ENCODE measurements around the gene CDH4. TPM values are rescaled to one million over a fixed set of nuclear protein-coding genes. Genes with fewer than 3 reads are reported as not detected.

The CDH4 gene
- total and polyA plus RNA-seq, 2 of the 13 experiments (the other 11 are each of a cell fraction or from before 2014, with no cell fraction given), result not detected

DNA sequence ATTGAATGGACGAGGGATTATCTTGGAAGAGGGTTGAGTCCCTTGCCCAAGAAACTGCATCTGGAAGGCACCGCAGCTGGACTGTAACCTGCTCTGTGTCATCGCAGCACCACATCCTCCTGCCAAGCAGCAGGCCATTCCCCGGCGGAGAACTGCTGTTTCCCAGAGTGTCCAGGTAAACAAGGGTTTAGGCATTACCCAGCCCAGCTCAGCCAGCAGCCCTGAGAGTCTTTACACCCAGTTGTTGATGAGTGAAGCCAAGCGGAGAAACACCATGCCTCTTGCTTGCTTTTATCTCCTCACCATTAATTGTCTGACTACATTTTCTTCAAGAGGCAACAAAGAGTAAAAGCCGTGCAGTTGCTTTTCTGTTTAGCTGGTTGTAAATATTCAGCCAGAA, 104.1 kb downstream of the CDH4 start:
- no peak overlapping the region for H3K9ac ChIP-seq (ENCODE audit: insufficient read depth, low read depth, low read length)
- DNase-seq (ENCODE audit: low spot score), result no peak
- peaks cover 17 to 80% of the 10 kb centered on the region in 2 experiments; a peak in 4 of 5 replicates for H3K27me3 ChIP-seq (ENCODE audit: control insufficient read depth in 1 of 2, insufficient read depth in 2 of 2, low read length in 2 of 2)
- H3K9me3 ChIP-seq (ENCODE audit: low read length), result no peaks in the 10 kb centered on the region
- no peaks in the 10 kb centered on the region for H4K20me1 ChIP-seq (ENCODE audit: insufficient read depth, low read length)
- H3K27ac ChIP-seq (ENCODE audit: extremely low read length, insufficient read depth, low read length), result no peak overlapping the region
- no peak overlapping the region for H3K4me2 ChIP-seq (ENCODE audit: low read depth, low read length)
- WGBS (ENCODE audit: low lambda C conversion rate), result 18% methylated on average over 4 of the region's 7 CpGs
- ChIA-PET CTCF (ENCODE audit: low intra/inter-chr PET ratio, low total read pairs) (no interaction called here), POLR2A (no interaction called here)
- no peak for ATAC-seq
- no peak for FAIRE-seq
- intact Hi-C loops (cut with micrococcal nuclease; ENCODE audit: unreplicated experiment) (no loop called here), in situ Hi-C loops (cut with HindIII; ENCODE audit: extremely low pct_ligation_motif_present, low pct_unique_long_range_greater_than_20kb) (no loop called here)
- BruUV-seq (replicated peaks), result no TSS peak
- H3K4me3 ChIP-seq (replicated peaks in 1 of 3; ENCODE audit: insufficient read depth in 1 of 3, low read depth in 2 of 3, low read length in 3 of 3), result no peak overlapping the region
- H2AFZ ChIP-seq (ENCODE audit: low read length), result no peak overlapping the region
- H3K4me1 ChIP-seq (ENCODE audit: insufficient read depth, low read length), result no peaks in the 10 kb centered on the region
- no peaks in the 10 kb centered on the region for H3K36me3 ChIP-seq (replicated peaks in 1 of 2; ENCODE audit: control insufficient read depth in 1 of 2, insufficient read depth in 2 of 2, low read length in 2 of 2)
- no peaks in the 10 kb centered on the region for H3K79me2 ChIP-seq (ENCODE audit: insufficient read depth, low read length)
- no peak for TF ChIP-seq ZNF333 (CRISPR knock-in tag; IDR thresholded peaks at IDR 0.05; ENCODE audit: borderline replicate concordance)
- TF ChIP-seq, protein P1, sequence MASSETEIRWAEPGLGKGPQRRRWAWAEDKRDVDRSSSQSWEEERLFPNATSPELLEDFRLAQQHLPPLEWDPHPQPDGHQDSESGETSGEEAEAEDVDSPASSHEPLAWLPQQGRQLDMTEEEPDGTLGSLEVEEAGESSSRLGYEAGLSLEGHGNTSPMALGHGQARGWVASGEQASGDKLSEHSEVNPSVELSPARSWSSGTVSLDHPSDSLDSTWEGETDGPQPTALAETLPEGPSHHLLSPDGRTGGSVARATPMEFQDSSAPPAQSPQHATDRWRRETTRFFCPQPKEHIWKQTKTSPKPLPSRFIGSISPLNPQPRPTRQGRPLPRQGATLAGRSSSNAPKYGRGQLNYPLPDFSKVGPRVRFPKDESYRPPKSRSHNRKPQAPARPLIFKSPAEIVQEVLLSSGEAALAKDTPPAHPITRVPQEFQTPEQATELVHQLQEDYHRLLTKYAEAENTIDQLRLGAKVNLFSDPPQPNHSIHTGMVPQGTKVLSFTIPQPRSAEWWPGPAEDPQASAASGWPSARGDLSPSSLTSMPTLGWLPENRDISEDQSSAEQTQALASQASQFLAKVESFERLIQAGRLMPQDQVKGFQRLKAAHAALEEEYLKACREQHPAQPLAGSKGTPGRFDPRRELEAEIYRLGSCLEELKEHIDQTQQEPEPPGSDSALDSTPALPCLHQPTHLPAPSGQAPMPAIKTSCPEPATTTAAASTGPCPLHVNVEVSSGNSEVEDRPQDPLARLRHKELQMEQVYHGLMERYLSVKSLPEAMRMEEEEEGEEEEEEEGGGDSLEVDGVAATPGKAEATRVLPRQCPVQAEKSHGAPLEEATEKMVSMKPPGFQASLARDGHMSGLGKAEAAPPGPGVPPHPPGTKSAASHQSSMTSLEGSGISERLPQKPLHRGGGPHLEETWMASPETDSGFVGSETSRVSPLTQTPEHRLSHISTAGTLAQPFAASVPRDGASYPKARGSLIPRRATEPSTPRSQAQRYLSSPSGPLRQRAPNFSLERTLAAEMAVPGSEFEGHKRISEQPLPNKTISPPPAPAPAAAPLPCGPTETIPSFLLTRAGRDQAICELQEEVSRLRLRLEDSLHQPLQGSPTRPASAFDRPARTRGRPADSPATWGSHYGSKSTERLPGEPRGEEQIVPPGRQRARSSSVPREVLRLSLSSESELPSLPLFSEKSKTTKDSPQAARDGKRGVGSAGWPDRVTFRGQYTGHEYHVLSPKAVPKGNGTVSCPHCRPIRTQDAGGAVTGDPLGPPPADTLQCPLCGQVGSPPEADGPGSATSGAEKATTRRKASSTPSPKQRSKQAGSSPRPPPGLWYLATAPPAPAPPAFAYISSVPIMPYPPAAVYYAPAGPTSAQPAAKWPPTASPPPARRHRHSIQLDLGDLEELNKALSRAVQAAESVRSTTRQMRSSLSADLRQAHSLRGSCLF (CRISPR knock-in tag; IDR thresholded peaks at IDR 0.05; ENCODE audit: borderline replicate concordance), result no peak
- TF ChIP-seq, protein P2, sequence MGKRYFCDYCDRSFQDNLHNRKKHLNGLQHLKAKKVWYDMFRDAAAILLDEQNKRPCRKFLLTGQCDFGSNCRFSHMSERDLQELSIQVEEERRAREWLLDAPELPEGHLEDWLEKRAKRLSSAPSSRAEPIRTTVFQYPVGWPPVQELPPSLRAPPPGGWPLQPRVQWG (CRISPR knock-in tag; IDR thresholded peaks at IDR 0.05; ENCODE audit: borderline replicate concordance, low read depth), result no peak
- no peak for TF ChIP-seq GFI1 (CRISPR knock-in tag; IDR thresholded peaks at IDR 0.05; ENCODE audit: borderline replicate concordance)
- TF ChIP-seq ZFX (CRISPR knock-in tag; IDR thresholded peaks at IDR 0.05; ENCODE audit: low read depth), result no peak
- TF ChIP-seq ZNF232 (CRISPR knock-in tag; IDR thresholded peaks at IDR 0.05; ENCODE audit: borderline replicate concordance), result no peak
- TF ChIP-seq, protein P3, sequence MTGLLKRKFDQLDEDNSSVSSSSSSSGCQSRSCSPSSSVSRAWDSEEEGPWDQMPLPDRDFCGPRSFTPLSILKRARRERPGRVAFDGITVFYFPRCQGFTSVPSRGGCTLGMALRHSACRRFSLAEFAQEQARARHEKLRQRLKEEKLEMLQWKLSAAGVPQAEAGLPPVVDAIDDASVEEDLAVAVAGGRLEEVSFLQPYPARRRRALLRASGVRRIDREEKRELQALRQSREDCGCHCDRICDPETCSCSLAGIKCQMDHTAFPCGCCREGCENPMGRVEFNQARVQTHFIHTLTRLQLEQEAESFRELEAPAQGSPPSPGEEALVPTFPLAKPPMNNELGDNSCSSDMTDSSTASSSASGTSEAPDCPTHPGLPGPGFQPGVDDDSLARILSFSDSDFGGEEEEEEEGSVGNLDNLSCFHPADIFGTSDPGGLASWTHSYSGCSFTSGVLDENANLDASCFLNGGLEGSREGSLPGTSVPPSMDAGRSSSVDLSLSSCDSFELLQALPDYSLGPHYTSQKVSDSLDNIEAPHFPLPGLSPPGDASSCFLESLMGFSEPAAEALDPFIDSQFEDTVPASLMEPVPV (CRISPR knock-in tag; IDR thresholded peaks at IDR 0.05), result no peak
- TF ChIP-seq, protein P4, sequence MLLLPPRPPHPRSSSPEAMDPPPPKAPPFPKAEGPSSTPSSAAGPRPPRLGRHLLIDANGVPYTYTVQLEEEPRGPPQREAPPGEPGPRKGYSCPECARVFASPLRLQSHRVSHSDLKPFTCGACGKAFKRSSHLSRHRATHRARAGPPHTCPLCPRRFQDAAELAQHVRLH (CRISPR knock-in tag; IDR thresholded peaks at IDR 0.05; ENCODE audit: borderline replicate concordance, low read depth), result no peak
- no peak for TF ChIP-seq GATAD2A (CRISPR knock-in tag; IDR thresholded peaks at IDR 0.05)
- no peak for TF ChIP-seq ZNF597 (CRISPR knock-in tag; IDR thresholded peaks at IDR 0.05)
- TF ChIP-seq ZNF709 (CRISPR knock-in tag; IDR thresholded peaks at IDR 0.05), result no peak
- TF ChIP-seq AGO2 (optimal IDR thresholded peaks at IDR 0.05; ENCODE audit: low read depth, low read length), result no peak
- no peak for TF ChIP-seq THYN1 (CRISPR knock-in tag; IDR thresholded peaks at IDR 0.05; ENCODE audit: borderline replicate concordance, low read depth)
- no peak for TF ChIP-seq ZNF691 (CRISPR knock-in tag; IDR thresholded peaks at IDR 0.05; ENCODE audit: borderline replicate concordance, low read depth)
- no peak for TF ChIP-seq ZNF30 (CRISPR knock-in tag; IDR thresholded peaks at IDR 0.05)
- no peak for TF ChIP-seq ARNTL (CRISPR knock-in tag; IDR thresholded peaks at IDR 0.05)

All from HepG2 (cell line).